CD4-positive, alpha-beta T cell treated with Interleukin-15 for 1 hour (primary cell): ENCODE results near the gene SETX.
"Not testable (repeated sequence)": the region's sequence is repeated elsewhere in the genome, so short reads cannot be mapped to it uniquely, and the experiment has no call there.

Experiments used
- DNase-seq: peaks from one replicate; pipeline ENCODE4 v3.0.0-alpha.2; 2020

Gene SETX

GRCh38 chr9:132274861-132275260 lies 79.9 kb downstream of the SETX start:
- DNase-seq: no peak

GRCh38 chr9:132269704-132270516 lies 84.9 kb downstream of the SETX start:
- DNase-seq: not testable (repeated sequence)

- peak; percentile 59 for DNase-seq
Measured at GRCh38 chr9:132268725-132269352, 85.9 kb downstream of the SETX start.

GRCh38 chr9:132267660-132268059 lies 87.1 kb downstream of the SETX start:
- DNase-seq: no peak

- no peak for DNase-seq
Measured at GRCh38 chr9:132266017-132266416, 88.8 kb downstream of the SETX start.

GRCh38 chr9:132260846-132261245 lies 93.9 kb downstream of the SETX start:
- DNase-seq: no peak

GRCh38 chr9:132250324-132251262 lies 104.2 kb downstream of the SETX start:
- DNase-seq: no peak

- DNase-seq: no peak
Measured at GRCh38 chr9:132249690-132250089, 105.1 kb downstream of the SETX start.

GRCh38 chr9:132249123-132249522 lies 105.7 kb downstream of the SETX start:
- no peak for DNase-seq

- DNase-seq: no peak
Measured at GRCh38 chr9:132247942-132248341, 106.8 kb downstream of the SETX start.

- no peak for DNase-seq
Measured at GRCh38 chr9:132245465-132245864, 109.3 kb downstream of the SETX start.

GRCh38 chr9:132244582-132245455 lies 110.0 kb downstream of the SETX start:
- DNase-seq: no peak

GRCh38 chr9:132243156-132244074 lies 111.4 kb downstream of the SETX start:
- DNase-seq: no peak

GRCh38 chr9:132242621-132243155 lies 112.1 kb downstream of the SETX start:
- no peak for DNase-seq

- peak; percentile 70 for DNase-seq
Measured at GRCh38 chr9:132241840-132242620, 112.8 kb downstream of the SETX start.

GRCh38 chr9:132241483-132241839 lies 113.3 kb downstream of the SETX start:
- DNase-seq: no peak

- DNase-seq: peak; percentile 100
Measured at GRCh38 chr9:132240841-132241482, 113.8 kb downstream of the SETX start.

GRCh38 chr9:132239999-132240840 lies 114.6 kb downstream of the SETX start:
- no peak for DNase-seq

GRCh38 chr9:132239518-132239917 lies 115.3 kb downstream of the SETX start:
- DNase-seq: no peak
